ENCODE data around the gene TCEAL4. TPM values are rescaled to one million over a fixed set of nuclear protein-coding genes. Genes with fewer than 3 reads are reported as not detected.

Gene TCEAL4
- total RNA-seq, 3 donors from 2014 or later (not counting 1 experiment from before 2014, with no cell fraction given): 3.2 to 5.2 (median 4.9) TPM

GRCh38 chrX:103537871-103538387, 47.4 kb upstream of the TCEAL4 start:
- no peaks in the 10 kb centered on the region for H3K36me3 ChIP-seq (ENCODE audit: control insufficient read depth, insufficient read depth, low read length)
- H3K4me1 Mint-ChIP-seq: peaks cover 4 to 6% of the 10 kb centered on the region in 2 donors
- 80% methylated on average over 1 of the region's 3 CpGs for WGBS (ENCODE audit: insufficient coverage)
- H3K27ac Mint-ChIP-seq: no peak overlapping the region
- H3K4me1 ChIP-seq (ENCODE audit: control insufficient read depth, insufficient read depth, low read length): peaks cover 3% of the 10 kb centered on the region
- H3K27ac ChIP-seq (ENCODE audit: low read length): no peak overlapping the region
- ATAC-seq (no peak), DNase-seq (no peak)
- intact Hi-C loops (cut with micrococcal nuclease): no loop called here
- H3K27me3 Mint-ChIP-seq (ENCODE audit: low read depth in 2 of 2): peaks cover 3 to 40% of the 10 kb centered on the region in 2 donors
- H3K36me3 Mint-ChIP-seq: no peaks in the 10 kb centered on the region
- no peaks in the 10 kb centered on the region for H3K27me3 ChIP-seq (ENCODE audit: control insufficient read depth, insufficient read depth, low read length)
- no peak overlapping the region for H3K4me3 ChIP-seq (ENCODE audit: low read length)
- no peak for TF ChIP-seq CTCF (IDR thresholded peaks at IDR 0.05)
- no peak overlapping the region for H3K4me3 Mint-ChIP-seq
- H3K9me3 Mint-ChIP-seq: no peaks in the 10 kb centered on the region
- no peaks in the 10 kb centered on the region for H3K9me3 ChIP-seq (ENCODE audit: control insufficient read depth, insufficient read depth, low read length)

GRCh38 chrX:103538728-103539127, 46.6 kb upstream of the TCEAL4 start:
- H3K4me3 Mint-ChIP-seq: no peak overlapping the region
- ATAC-seq (no peak), DNase-seq (no peak)
- TF ChIP-seq CTCF (IDR thresholded peaks at IDR 0.05): no peak
- H3K9me3 ChIP-seq (ENCODE audit: control insufficient read depth, insufficient read depth, low read length): no peaks in the 10 kb centered on the region
- H3K4me3 ChIP-seq (ENCODE audit: low read length): no peak overlapping the region
- H3K36me3 Mint-ChIP-seq: no peaks in the 10 kb centered on the region
- peaks cover under 1 to 2% of the 10 kb centered on the region in 2 donors for H3K4me1 Mint-ChIP-seq
- H3K27me3 ChIP-seq (ENCODE audit: control insufficient read depth, insufficient read depth, low read length): no peaks in the 10 kb centered on the region
- no peaks in the 10 kb centered on the region for H3K36me3 ChIP-seq (ENCODE audit: control insufficient read depth, insufficient read depth, low read length)
- no peak overlapping the region for H3K27ac Mint-ChIP-seq
- no peaks in the 10 kb centered on the region for H3K9me3 Mint-ChIP-seq
- intact Hi-C loops (cut with micrococcal nuclease): no loop called here
- H3K27me3 Mint-ChIP-seq (ENCODE audit: low read depth in 2 of 2): peaks cover under 1 to 35% of the 10 kb centered on the region in 2 donors
- H3K27ac ChIP-seq (ENCODE audit: low read length): no peak overlapping the region
- H3K4me1 ChIP-seq (ENCODE audit: control insufficient read depth, insufficient read depth, low read length): peaks cover under 1% of the 10 kb centered on the region

GRCh38 chrX:103539695-103540094, 45.6 kb upstream of the TCEAL4 start:
- H3K27me3 Mint-ChIP-seq (ENCODE audit: low read depth in 2 of 2): peaks cover 0 to 30% of the 10 kb centered on the region in 2 donors
- WGBS (ENCODE audit: insufficient coverage): 71% methylated on average over 1 of the region's 2 CpGs
- no peaks in the 10 kb centered on the region for H3K9me3 Mint-ChIP-seq
- Histone ChIP-seq H3K36me3 (ENCODE audit: control insufficient read depth, insufficient read depth, low read length) (no peaks in the 10 kb centered on the region), H3K27ac (ENCODE audit: low read length) (no peak overlapping the region), H3K27me3 (ENCODE audit: control insufficient read depth, insufficient read depth, low read length) (no peaks in the 10 kb centered on the region), H3K9me3 (ENCODE audit: control insufficient read depth, insufficient read depth, low read length) (no peaks in the 10 kb centered on the region), H3K4me1 (ENCODE audit: control insufficient read depth, insufficient read depth, low read length) (no peaks in the 10 kb centered on the region), H3K4me3 (ENCODE audit: low read length) (no peak overlapping the region)
- intact Hi-C loops (cut with micrococcal nuclease): no loop called here
- no peaks in the 10 kb centered on the region for H3K36me3 Mint-ChIP-seq
- no peak overlapping the region for H3K4me3 Mint-ChIP-seq
- H3K27ac Mint-ChIP-seq: no peak overlapping the region
- no peak for DNase-seq
- ATAC-seq: no peak
- no peaks in the 10 kb centered on the region for H3K4me1 Mint-ChIP-seq
- TF ChIP-seq CTCF (IDR thresholded peaks at IDR 0.05): no peak

DNA sequence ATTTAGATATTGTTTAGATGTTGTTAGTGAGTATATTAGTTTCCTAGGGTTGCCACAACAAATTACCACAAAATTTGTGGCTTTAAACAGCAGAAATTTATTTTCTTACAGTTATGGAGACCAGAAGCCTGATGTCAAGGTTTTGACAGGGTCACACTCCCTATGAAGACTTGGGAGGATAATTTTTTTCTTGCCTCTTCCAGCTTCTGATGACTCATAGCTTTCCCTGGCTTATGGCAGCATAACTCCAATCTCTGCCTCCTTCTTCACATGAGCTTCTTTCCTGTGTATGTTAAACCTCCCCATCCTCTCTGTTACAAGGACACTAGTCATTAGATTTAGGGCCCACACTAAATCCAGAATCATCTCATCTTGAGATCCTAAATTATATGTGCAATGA, 45.2 kb upstream of the TCEAL4 start:
- no peak overlapping the region for H3K4me3 ChIP-seq (ENCODE audit: low read length)
- H3K4me1 ChIP-seq (ENCODE audit: control insufficient read depth, insufficient read depth, low read length): no peaks in the 10 kb centered on the region
- H3K27me3 ChIP-seq (ENCODE audit: control insufficient read depth, insufficient read depth, low read length): no peaks in the 10 kb centered on the region
- no peaks in the 10 kb centered on the region for H3K9me3 ChIP-seq (ENCODE audit: control insufficient read depth, insufficient read depth, low read length)
- no peaks in the 10 kb centered on the region for H3K36me3 ChIP-seq (ENCODE audit: control insufficient read depth, insufficient read depth, low read length)
- H3K36me3 Mint-ChIP-seq: no peaks in the 10 kb centered on the region
- no peaks in the 10 kb centered on the region for H3K4me1 Mint-ChIP-seq
- no peak for ATAC-seq
- H3K27ac ChIP-seq (ENCODE audit: low read length): no peak overlapping the region
- intact Hi-C loops (cut with micrococcal nuclease): no loop called here
- H3K27ac Mint-ChIP-seq: no peak overlapping the region
- peaks cover 0 to 35% of the 10 kb centered on the region in 2 donors for H3K27me3 Mint-ChIP-seq (ENCODE audit: low read depth in 2 of 2)
- no peaks in the 10 kb centered on the region for H3K9me3 Mint-ChIP-seq
- no peak for DNase-seq
- H3K4me3 Mint-ChIP-seq: no peak overlapping the region
- TF ChIP-seq CTCF (IDR thresholded peaks at IDR 0.05): no peak

All from natural killer cell (primary cell).